ENCODE data around the gene HAP1.
"Not testable (repeated sequence)": the region's sequence is repeated elsewhere in the genome, so short reads cannot be mapped to it uniquely, and the experiment has no call there.

HAP1 gene

GRCh38 chr17:41695954-41696757 lies 38.3 kb downstream of the HAP1 start:
- TF ChIP-seq TAF1 (IDR thresholded peaks at IDR 0.05; ENCODE audit: borderline replicate concordance, low read depth, low read length) (no peak), POLR2AphosphoS5 (IDR thresholded peaks at IDR 0.05; ENCODE audit: low read depth, low read length) (no peak), POLR2A (IDR thresholded peaks at IDR 0.05; ENCODE audit: low read depth, low read length) (no peak)
- peak; percentile 52 for DNase-seq (ENCODE audit: insufficient read length)
- peak; percentile 73 for FAIRE-seq

GRCh38 chr17:41695134-41695661 lies 39.2 kb downstream of the HAP1 start:
- no peak for TF ChIP-seq POLR2AphosphoS5 (IDR thresholded peaks at IDR 0.05; ENCODE audit: low read depth, low read length)
- TF ChIP-seq TAF1 (IDR thresholded peaks at IDR 0.05; ENCODE audit: borderline replicate concordance, low read depth, low read length), result no peak
- TF ChIP-seq POLR2A (IDR thresholded peaks at IDR 0.05; ENCODE audit: low read depth, low read length), result no peak
- DNase-seq (ENCODE audit: insufficient read length) (no peak), FAIRE-seq (no peak)

- DNase-seq (ENCODE audit: insufficient read length), result no peak
- FAIRE-seq, result no peak
- TF ChIP-seq POLR2AphosphoS5 (IDR thresholded peaks at IDR 0.05; ENCODE audit: low read depth, low read length) (no peak; the same call in 1 of the 2 replicates), TAF1 (IDR thresholded peaks at IDR 0.05; ENCODE audit: borderline replicate concordance, low read depth, low read length) (no peak), POLR2A (IDR thresholded peaks at IDR 0.05; ENCODE audit: low read depth, low read length) (no peak)
Measured at GRCh38 chr17:41692722-41693521, 41.5 kb downstream of the HAP1 start.

GRCh38 chr17:41691031-41691777 lies 43.2 kb downstream of the HAP1 start:
- TF ChIP-seq TAF1 (IDR thresholded peaks at IDR 0.05; ENCODE audit: borderline replicate concordance, low read depth, low read length) (no peak), POLR2AphosphoS5 (IDR thresholded peaks at IDR 0.05; ENCODE audit: low read depth, low read length) (peak; percentile 78; the same call in 1 of the 2 replicates), POLR2A (IDR thresholded peaks at IDR 0.05; ENCODE audit: low read depth, low read length) (peak; percentile 65)
- no peak for FAIRE-seq
- no peak for DNase-seq (ENCODE audit: insufficient read length)

- TF ChIP-seq TAF1 (IDR thresholded peaks at IDR 0.05; ENCODE audit: borderline replicate concordance, low read depth, low read length) (no peak), POLR2AphosphoS5 (IDR thresholded peaks at IDR 0.05; ENCODE audit: low read depth, low read length) (no peak), POLR2A (IDR thresholded peaks at IDR 0.05; ENCODE audit: low read depth, low read length) (no peak)
- no peak for FAIRE-seq
- no peak for DNase-seq (ENCODE audit: insufficient read length)
Measured at GRCh38 chr17:41690497-41690896, 43.9 kb downstream of the HAP1 start.

- no peak for DNase-seq (ENCODE audit: insufficient read length)
- TF ChIP-seq POLR2A (IDR thresholded peaks at IDR 0.05; ENCODE audit: low read depth, low read length), result no peak
- TF ChIP-seq POLR2AphosphoS5 (IDR thresholded peaks at IDR 0.05; ENCODE audit: low read depth, low read length), result no peak
- no peak for TF ChIP-seq TAF1 (IDR thresholded peaks at IDR 0.05; ENCODE audit: borderline replicate concordance, low read depth, low read length)
- FAIRE-seq, result peak; percentile 50
Measured at GRCh38 chr17:41689497-41690299, 44.7 kb downstream of the HAP1 start.

GRCh38 chr17:41688641-41689496 lies 45.6 kb downstream of the HAP1 start, which contains the start of gene EIF1:
TSS of gene EIF1 (plus strand) at chr17:41688885. CDS start at chr17:41689039, 154 bp downstream.
- FAIRE-seq (peak; percentile 99), DNase-seq (ENCODE audit: insufficient read length) (peak; percentile 92)
- peak; percentile 99 for TF ChIP-seq POLR2AphosphoS5 (IDR thresholded peaks at IDR 0.05; ENCODE audit: low read depth, low read length)
- peak; percentile 98 for TF ChIP-seq POLR2A (IDR thresholded peaks at IDR 0.05; ENCODE audit: low read depth, low read length)
- peak; percentile 95 for TF ChIP-seq TAF1 (IDR thresholded peaks at IDR 0.05; ENCODE audit: borderline replicate concordance, low read depth, low read length)

GRCh38 chr17:41687828-41688640 lies 46.4 kb downstream of the HAP1 start:
- DNase-seq (ENCODE audit: insufficient read length) (no peak), FAIRE-seq (no peak)
- TF ChIP-seq POLR2AphosphoS5 (IDR thresholded peaks at IDR 0.05; ENCODE audit: low read depth, low read length), result no peak
- no peak for TF ChIP-seq POLR2A (IDR thresholded peaks at IDR 0.05; ENCODE audit: low read depth, low read length)
- TF ChIP-seq TAF1 (IDR thresholded peaks at IDR 0.05; ENCODE audit: borderline replicate concordance, low read depth, low read length), result no peak

GRCh38 chr17:41686281-41686680 lies 48.2 kb downstream of the HAP1 start:
- FAIRE-seq (no peak), DNase-seq (ENCODE audit: insufficient read length) (no peak)
- TF ChIP-seq POLR2AphosphoS5 (IDR thresholded peaks at IDR 0.05; ENCODE audit: low read depth, low read length) (no peak), TAF1 (IDR thresholded peaks at IDR 0.05; ENCODE audit: borderline replicate concordance, low read depth, low read length) (no peak), POLR2A (IDR thresholded peaks at IDR 0.05; ENCODE audit: low read depth, low read length) (no peak)

- not testable (repeated sequence) for FAIRE-seq; DNase-seq (ENCODE audit: insufficient read length)
Measured at GRCh38 chr17:41685753-41686152, 48.7 kb downstream of the HAP1 start.
